Keratinocyte (primary cell): Measurements from ENCODE around the gene TMEM266. TPM values are rescaled to one million over a fixed set of nuclear protein-coding genes. Genes with fewer than 3 reads are reported as not detected.

Source experiments
- DNase-seq: peaks from one replicate; pipeline ENCODE4 v3.0.0-alpha.2; 2011; ENCODE audit warnings: low read depth, missing footprints, low spot score
- FAIRE-seq: peaks from 2 replicates; lab custom pipeline; 2011; peaks lifted over from hg19 to GRCh38; lab: Jason Lieb, UNC
- H2AFZ ChIP-seq: 2 replicates; pipeline ENCODE4 v1.6.0; 2012; ENCODE audit warnings: low read length, control low read depth, inconsistent platforms; ENCODE audit not compliant: control insufficient read depth
- H3K27ac ChIP-seq: 2 replicates; pipeline ENCODE4 v1.5.1; 2011; ENCODE audit warnings: low read length; ENCODE audit not compliant: control insufficient read depth, insufficient read depth
- H3K27me3 ChIP-seq: 3 replicates; pipeline ENCODE4 v1.6.0; 2011; ENCODE audit warnings: low read length; ENCODE audit not compliant: control insufficient read depth, insufficient read depth; ENCODE audit errors: extremely low read depth
- H3K36me3 ChIP-seq, 2 experiments: 2 replicates in 1 of 2; 3 replicates in 1 of 2; pipeline ENCODE4 v1.5.1; 2011; ENCODE audit warnings: low read length in 2 of 2, mild to moderate bottlenecking in 1 of 2; ENCODE audit not compliant: control insufficient read depth in 2 of 2, insufficient read depth in 2 of 2; ENCODE audit errors: extremely low read depth in 1 of 2
- H3K4me1 ChIP-seq: 3 replicates; pipeline ENCODE4 v1.5.1; 2011; ENCODE audit warnings: low read length; ENCODE audit not compliant: control insufficient read depth, insufficient read depth; ENCODE audit errors: extremely low read depth
- H3K4me2 ChIP-seq: 3 replicates; pipeline ENCODE4 v1.6.0; 2011; ENCODE audit warnings: low read depth, low read length; ENCODE audit not compliant: control insufficient read depth, insufficient read depth; ENCODE audit errors: extremely low read depth
- H3K4me3 ChIP-seq, 3 experiments: fragments of 200-600 bp in 1 of 3; sonication (generic) in 1 of 3; 2 replicates in 2 of 3; 3 replicates in 1 of 3; pipeline ENCODE4 v1.5.1; 2011 to 2016; ENCODE audit warnings: low read length in 3 of 3, mild to moderate bottlenecking in 3 of 3, control low read depth in 2 of 3, inconsistent platforms in 1 of 3, low read depth in 1 of 3, mixed read lengths in 1 of 3, mixed run types in 1 of 3, moderate library complexity in 1 of 3; ENCODE audit not compliant: control insufficient read depth in 2 of 3, insufficient read depth in 2 of 3; ENCODE audit errors: extremely low read depth in 1 of 3
- H3K79me2 ChIP-seq: 2 replicates; pipeline ENCODE4 v1.6.0; 2012; ENCODE audit warnings: low read length; ENCODE audit not compliant: control insufficient read depth, insufficient read depth
- H3K9ac ChIP-seq: 3 replicates; pipeline ENCODE4 v1.6.0; 2011; ENCODE audit warnings: low read length; ENCODE audit not compliant: control insufficient read depth, insufficient read depth; ENCODE audit errors: extremely low read depth
- H3K9me1 ChIP-seq: 3 replicates; pipeline ENCODE4 v1.6.0; 2011; ENCODE audit warnings: low read length; ENCODE audit not compliant: control insufficient read depth, insufficient read depth; ENCODE audit errors: extremely low read depth
- H3K9me3 ChIP-seq: 2 replicates; pipeline ENCODE4 v1.5.1; 2012; ENCODE audit warnings: low read depth, low read length; ENCODE audit not compliant: control insufficient read depth
- H4K20me1 ChIP-seq: 3 replicates; pipeline ENCODE4 v1.6.0; 2011; ENCODE audit warnings: low read length; ENCODE audit not compliant: control insufficient read depth, insufficient read depth; ENCODE audit errors: extremely low read depth
- EZH2 ChIP-seq: IDR thresholded peaks from one replicate; pipeline ENCODE4 v1.6.1; 2012; ENCODE audit warnings: inconsistent platforms, mild to moderate bottlenecking, low read length, moderate library complexity
- dilution Hi-C: fragments of 300-500 bp; cut with MboI; formaldehyde crosslinking; loops from one replicate; pipeline ENCODE4 v1.7.0; 2020; ENCODE audit warnings: low sequenced_read_pairs; ENCODE audit not compliant: extremely low pct_ligation_motif_present
- polyA plus RNA-seq, 5 experiments: library from polyadenylated mRNA; depleted of rRNA in 3 of 5; stranded (reverse) in 3 of 5; stranded (forward) in 1 of 5; unstranded in 1 of 5; fragments of >200 nt; gene quantifications; 1 replicate in 1 of 5; 2 replicates in 3 of 5; 3 replicates in 1 of 5; pipeline versions ENCODE4 v1.2.1 to v1.2.3, GENCODE V29; 2011 to 2012; ENCODE audit warnings: missing spikeins in 2 of 5, low read depth in 1 of 5, low replicate concordance in 1 of 5
- TF ChIP-seq, protein P1 (sequence below), 3 experiments: IDR thresholded peaks in 1 of 3; conservative IDR thresholded peaks in 1 of 3; optimal IDR thresholded peaks in 1 of 3; 2 replicates in 2 of 3; 3 replicates in 1 of 3; pipeline versions ENCODE3 to v1.5.1; 2011; ENCODE audit warnings: low read length in 3 of 3, mild to moderate bottlenecking in 3 of 3, moderate library complexity in 2 of 3, control low read depth in 1 of 3, inconsistent platforms in 1 of 3; ENCODE audit not compliant: insufficient read depth in 2 of 3; ENCODE audit errors: extremely low read depth in 1 of 3

Gene TMEM266
- polyA plus RNA-seq, 1 donor (not counting 4 experiments of a cell fraction or from before 2014, with no cell fraction given): 0.03 TPM

DNA sequence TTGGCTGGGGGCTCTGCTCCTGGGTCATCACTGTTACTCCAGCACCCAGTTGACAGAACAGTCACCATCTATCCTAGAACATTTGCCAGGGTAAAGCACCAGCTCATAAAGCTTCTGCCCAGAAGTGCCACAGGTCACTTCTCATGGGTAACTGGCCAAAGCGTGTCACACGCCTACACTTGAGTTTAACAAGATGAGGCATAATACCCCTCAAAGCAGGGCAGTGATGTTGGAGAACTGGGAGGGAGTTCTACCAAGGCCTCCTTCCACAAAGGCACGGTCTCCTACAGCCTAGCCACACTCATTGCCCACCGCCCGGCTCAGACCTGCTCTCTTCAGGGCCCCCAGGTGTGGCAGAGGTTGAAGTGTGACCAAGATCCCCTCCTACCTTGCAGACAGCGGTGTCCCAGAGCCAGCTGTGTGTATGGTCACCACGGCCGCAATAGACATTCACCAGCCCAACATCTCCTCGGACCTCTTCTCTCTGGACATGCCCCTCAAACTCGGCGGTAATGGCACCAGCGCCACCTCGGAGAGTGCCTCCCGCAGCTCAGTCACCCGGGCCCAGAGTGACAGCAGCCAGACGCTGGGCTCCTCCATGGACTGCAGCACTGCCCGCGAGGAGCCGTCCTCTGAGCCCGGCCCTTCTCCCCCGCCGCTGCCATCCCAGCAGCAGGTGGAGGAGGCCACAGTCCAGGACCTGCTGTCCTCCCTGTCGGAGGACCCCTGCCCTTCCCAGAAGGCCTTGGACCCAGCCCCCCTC, 143.7 kb downstream of the TMEM266 start:
- TF ChIP-seq, protein P1, sequence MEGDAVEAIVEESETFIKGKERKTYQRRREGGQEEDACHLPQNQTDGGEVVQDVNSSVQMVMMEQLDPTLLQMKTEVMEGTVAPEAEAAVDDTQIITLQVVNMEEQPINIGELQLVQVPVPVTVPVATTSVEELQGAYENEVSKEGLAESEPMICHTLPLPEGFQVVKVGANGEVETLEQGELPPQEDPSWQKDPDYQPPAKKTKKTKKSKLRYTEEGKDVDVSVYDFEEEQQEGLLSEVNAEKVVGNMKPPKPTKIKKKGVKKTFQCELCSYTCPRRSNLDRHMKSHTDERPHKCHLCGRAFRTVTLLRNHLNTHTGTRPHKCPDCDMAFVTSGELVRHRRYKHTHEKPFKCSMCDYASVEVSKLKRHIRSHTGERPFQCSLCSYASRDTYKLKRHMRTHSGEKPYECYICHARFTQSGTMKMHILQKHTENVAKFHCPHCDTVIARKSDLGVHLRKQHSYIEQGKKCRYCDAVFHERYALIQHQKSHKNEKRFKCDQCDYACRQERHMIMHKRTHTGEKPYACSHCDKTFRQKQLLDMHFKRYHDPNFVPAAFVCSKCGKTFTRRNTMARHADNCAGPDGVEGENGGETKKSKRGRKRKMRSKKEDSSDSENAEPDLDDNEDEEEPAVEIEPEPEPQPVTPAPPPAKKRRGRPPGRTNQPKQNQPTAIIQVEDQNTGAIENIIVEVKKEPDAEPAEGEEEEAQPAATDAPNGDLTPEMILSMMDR (optimal IDR thresholded peaks at IDR 0.05 in 1 of 3, IDR thresholded peaks at IDR 0.05 in 1 of 3, conservative IDR thresholded peaks at IDR 0.05 in 1 of 3; ENCODE audit: extremely low read depth in 1 of 3, insufficient read depth in 2 of 3, low read length in 3 of 3): no peak
- no peak for TF ChIP-seq EZH2
- FAIRE-seq: no peak
- Histone ChIP-seq H4K20me1 (no peaks in the 10 kb centered on the region), H3K9me3 (no peaks in the 10 kb centered on the region), H3K27ac (no peak overlapping the region), H3K27me3 (no peaks in the 10 kb centered on the region), H3K4me2 (no peak overlapping the region), H3K4me3 (no peak overlapping the region), H3K36me3 (peaks cover 4 to 10% of the 10 kb centered on the region in 2 experiments), H3K9me1 (no peaks in the 10 kb centered on the region), H2AFZ (no peak overlapping the region), H3K9ac (no peak overlapping the region), H3K79me2 (no peaks in the 10 kb centered on the region), H3K4me1 (peaks cover 11% of the 10 kb centered on the region)
- dilution Hi-C loops: no loop called here
- no peak for DNase-seq

DNA sequence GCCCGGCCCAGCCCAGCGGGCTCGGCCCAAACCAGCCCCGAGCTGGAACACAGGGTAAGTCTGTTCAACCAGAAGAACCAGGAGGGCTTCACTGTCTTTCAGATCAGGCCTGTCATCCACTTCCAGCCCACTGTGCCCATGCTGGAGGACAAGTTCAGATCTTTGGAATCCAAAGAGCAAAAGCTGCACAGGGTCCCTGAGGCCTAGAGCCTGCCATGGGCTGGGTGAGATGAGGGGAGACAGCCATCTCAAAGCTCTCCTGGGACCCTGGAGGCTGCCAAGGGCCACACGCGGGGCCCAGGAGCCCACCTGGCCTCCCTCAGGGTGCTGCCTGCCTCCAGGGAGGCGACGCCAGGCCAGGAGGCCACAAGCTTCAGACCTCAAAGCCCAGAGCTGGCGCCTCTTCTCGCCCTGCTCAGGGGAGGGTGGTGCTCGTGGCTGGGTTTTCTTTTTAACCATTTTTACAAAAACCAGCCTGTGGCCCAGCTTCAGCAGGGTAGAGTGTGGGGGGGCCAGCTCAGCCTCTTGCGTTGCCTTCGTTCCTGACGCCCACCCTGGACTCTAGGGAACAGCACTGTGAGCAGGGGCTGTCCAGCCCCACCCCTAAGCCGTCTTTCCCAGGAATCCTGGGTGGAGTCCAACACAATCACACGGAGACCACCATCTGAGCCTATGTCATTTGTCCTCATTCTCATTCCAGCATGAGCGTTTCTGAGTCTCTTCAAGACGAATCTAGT, 144.5 kb downstream of the TMEM266 start:
- Histone ChIP-seq H3K4me3 (no peak overlapping the region), H3K79me2 (no peaks in the 10 kb centered on the region), H3K9me1 (no peaks in the 10 kb centered on the region), H3K27ac (no peak overlapping the region), H3K9ac (no peak overlapping the region), H3K4me1 (peaks cover 6% of the 10 kb centered on the region), H3K27me3 (no peaks in the 10 kb centered on the region), H2AFZ (no peak overlapping the region), H4K20me1 (no peaks in the 10 kb centered on the region), H3K4me2 (no peak overlapping the region), H3K36me3 (peaks cover 4 to 10% of the 10 kb centered on the region in 2 experiments), H3K9me3 (no peaks in the 10 kb centered on the region)
- FAIRE-seq (no peak), DNase-seq (no peak)
- no peak for TF ChIP-seq EZH2
- TF ChIP-seq, protein P1 (optimal IDR thresholded peaks at IDR 0.05 in 1 of 3, IDR thresholded peaks at IDR 0.05 in 1 of 3, conservative IDR thresholded peaks at IDR 0.05 in 1 of 3; ENCODE audit: extremely low read depth in 1 of 3, insufficient read depth in 2 of 3, low read length in 3 of 3): no peak
- dilution Hi-C loops: no loop called here
